ENCODE data around the gene CRTC1.
"Not testable (repeated sequence)": the region's sequence is repeated elsewhere in the genome, so short reads cannot be mapped to it uniquely, and the experiment has no call there.

CRTC1 gene

GRCh38 chr19:18730885-18731513 is 47.5 kb downstream of the CRTC1 start:
- DNase-seq (ENCODE audit: low read depth) = no peak

- DNase-seq (ENCODE audit: low read depth) = no peak
Measured at GRCh38 chr19:18731562-18732008, 48.1 kb downstream of the CRTC1 start.

- DNase-seq (ENCODE audit: low read depth) = no peak
Measured at GRCh38 chr19:18733196-18733647, 49.7 kb downstream of the CRTC1 start.

GRCh38 chr19:18733762-18734332 is 50.4 kb downstream of the CRTC1 start:
- DNase-seq (ENCODE audit: low read depth) = not testable (repeated sequence)

- DNase-seq (ENCODE audit: low read depth) = no peak
Measured at GRCh38 chr19:18735324-18735723, 51.8 kb downstream of the CRTC1 start.

- no peak for DNase-seq (ENCODE audit: low read depth)
Measured at GRCh38 chr19:18735752-18736151, 52.3 kb downstream of the CRTC1 start.

- DNase-seq (ENCODE audit: low read depth) = no peak
Measured at GRCh38 chr19:18736415-18737336, 53.2 kb downstream of the CRTC1 start.

- DNase-seq (ENCODE audit: low read depth) = no peak
Measured at GRCh38 chr19:18737337-18737953, 54.0 kb downstream of the CRTC1 start.

GRCh38 chr19:18737954-18738351 is 54.5 kb downstream of the CRTC1 start:
- DNase-seq (ENCODE audit: low read depth) = no peak

GRCh38 chr19:18738961-18739690 is 55.6 kb downstream of the CRTC1 start:
- no peak for DNase-seq (ENCODE audit: low read depth)

GRCh38 chr19:18741124-18742121 is 57.9 kb downstream of the CRTC1 start:
- DNase-seq (ENCODE audit: low read depth) = no peak

GRCh38 chr19:18742324-18742723 is 58.8 kb downstream of the CRTC1 start:
- no peak for DNase-seq (ENCODE audit: low read depth)

- no peak for DNase-seq (ENCODE audit: low read depth)
Measured at GRCh38 chr19:18742838-18743783, 59.6 kb downstream of the CRTC1 start.

- no peak for DNase-seq (ENCODE audit: low read depth)
Measured at GRCh38 chr19:18743784-18744418, 60.4 kb downstream of the CRTC1 start.

GRCh38 chr19:18745012-18745735 is 61.7 kb downstream of the CRTC1 start:
- no peak for DNase-seq (ENCODE audit: low read depth)

- DNase-seq (ENCODE audit: low read depth) = no peak
Measured at GRCh38 chr19:18745931-18746330, 62.5 kb downstream of the CRTC1 start.

- DNase-seq (ENCODE audit: low read depth) = no peak
Measured at GRCh38 chr19:18746401-18747325, 63.2 kb downstream of the CRTC1 start.
